Smooth muscle cell (in vitro differentiated cells): ENCODE data around the gene DHCR24. TPM values are rescaled to one million over a fixed set of nuclear protein-coding genes. Genes with fewer than 3 reads are reported as not detected.

Experiments
- DNase-seq: peaks from one replicate; lab custom pipeline; 2025; ENCODE audit not compliant: unreplicated experiment; lab: John Stamatoyannopoulos, UW
- H2AFZ ChIP-seq: fragments of 200-600 bp; sonication (generic); 2 replicates; pipeline ENCODE4 v1.6.0; 2016; ENCODE audit warnings: antibody characterized with exemption, low read depth, mild to moderate bottlenecking
- H3F3A ChIP-seq: fragments of 200-600 bp; sonication (generic); 2 replicates; pipeline ENCODE4 v1.6.0; 2017; ENCODE audit warnings: antibody characterized with exemption, low read depth
- H3K27ac ChIP-seq: fragments of 200-600 bp; sonication (generic); 2 replicates; pipeline ENCODE4 v1.5.1; 2016; ENCODE audit warnings: low read depth, mild to moderate bottlenecking
- H3K27me3 ChIP-seq: fragments of 200-600 bp; sonication (generic); 2 replicates; pipeline ENCODE4 v1.6.1; 2016; ENCODE audit warnings: low read depth, mild to moderate bottlenecking
- H3K36me3 ChIP-seq: fragments of 200-600 bp; sonication (generic); 2 replicates; pipeline ENCODE4 v1.5.1; 2016; ENCODE audit warnings: low read depth
- H3K4me1 ChIP-seq: fragments of 200-600 bp; sonication (generic); 2 replicates; pipeline ENCODE4 v1.5.1; 2016; ENCODE audit warnings: low read depth
- H3K4me2 ChIP-seq: fragments of 200-600 bp; sonication (generic); 2 replicates; pipeline ENCODE4 v1.6.0; 2016; ENCODE audit warnings: mild to moderate bottlenecking
- H3K4me3 ChIP-seq: fragments of 200-600 bp; sonication (generic); 2 replicates; pipeline ENCODE4 v1.5.1; 2016; ENCODE audit warnings: mild to moderate bottlenecking
- H3K79me2 ChIP-seq: fragments of 200-600 bp; sonication (generic); 2 replicates; pipeline ENCODE4 v1.6.0; 2016; ENCODE audit warnings: low read depth, mild to moderate bottlenecking
- H3K9ac ChIP-seq: fragments of 200-600 bp; sonication (generic); 2 replicates; pipeline ENCODE4 v1.6.0; 2016; ENCODE audit warnings: low read depth
- H3K9me3 ChIP-seq: fragments of 200-600 bp; sonication (generic); replicated peaks from 2 replicates; pipeline ENCODE4 v1.5.1; 2016; ENCODE audit warnings: low read depth
- H4K20me1 ChIP-seq: fragments of 200-600 bp; sonication (generic); 2 replicates; pipeline ENCODE4 v1.6.0; 2016; ENCODE audit warnings: low read depth
- CTCF ChIP-seq: fragments of 200-600 bp; sonication (generic); IDR thresholded peaks from 2 replicates; pipeline ENCODE4 v1.5.1; 2017; ENCODE audit warnings: borderline replicate concordance, mild to moderate bottlenecking, antibody characterized with exemption; ENCODE audit not compliant: insufficient read depth, poor library complexity, severe bottlenecking
- WGBS: methylation state at CpG from one replicate; pipeline ENCODE4 v1.1.7; 2016; ENCODE audit warnings: low lambda C conversion rate; 5-methylcytosine and 5-hydroxymethylcytosine counted together
- polyA plus RNA-seq: library from polyadenylated mRNA; unstranded; fragments of >200 nt; fragmentation: Nextera tagmentation; extraction: Ambion mirVana; gene quantifications from 2 replicates; pipeline ENCODE4 v1.2.1, GENCODE V29; 2016
- total RNA-seq: library from RNA; depleted of rRNA; stranded (reverse); fragments of >200 nt; gene quantifications from 2 replicates; pipeline ENCODE4 v1.2.3, GENCODE V29; 2014

DHCR24 gene
- total and polyA plus RNA-seq, 2 experiments from 2014 or later: 47.2 to 64.2 TPM

GRCh38 chr1:54876814-54877213 is 10.2 kb downstream of the DHCR24 start:
- H3K4me3 ChIP-seq: no peak overlapping the region
- H3K36me3 ChIP-seq: peaks cover 10% of the 10 kb centered on the region
- H3F3A ChIP-seq: no peaks in the 10 kb centered on the region
- H3K79me2 ChIP-seq: peaks cover 33% of the 10 kb centered on the region
- no peak overlapping the region for H3K4me2 ChIP-seq
- no peaks in the 10 kb centered on the region for H3K4me1 ChIP-seq
- no peak for DNase-seq
- peaks cover 20% of the 10 kb centered on the region for H4K20me1 ChIP-seq
- H3K9me3 ChIP-seq: no peaks in the 10 kb centered on the region
- 92% methylated on average over 5 of the region's 5 CpGs for WGBS
- no peaks in the 10 kb centered on the region for H3K27me3 ChIP-seq
- no peak overlapping the region for H3K9ac ChIP-seq
- TF ChIP-seq CTCF: no peak
- no peak overlapping the region for H3K27ac ChIP-seq
- no peak overlapping the region for H2AFZ ChIP-seq

- Histone ChIP-seq H3K4me2 (no peak overlapping the region), H3K4me3 (no peak overlapping the region), H3K9ac (no peak overlapping the region), H3K27ac (no peak overlapping the region), H3K27me3 (no peaks in the 10 kb centered on the region), H3F3A (no peaks in the 10 kb centered on the region), H3K9me3 (no peaks in the 10 kb centered on the region), H2AFZ (no peak overlapping the region), H3K79me2 (peaks cover 15% of the 10 kb centered on the region), H3K36me3 (peaks cover 8% of the 10 kb centered on the region), H4K20me1 (peaks cover 20% of the 10 kb centered on the region), H3K4me1 (no peaks in the 10 kb centered on the region)
- no peak for TF ChIP-seq CTCF
- DNase-seq: no peak
- 91% methylated on average over 5 of the region's 5 CpGs for WGBS
Measured at GRCh38 chr1:54875000-54875399, 12.0 kb downstream of the DHCR24 start.

GRCh38 chr1:54874079-54874830 is 12.7 kb downstream of the DHCR24 start:
- Histone ChIP-seq H3K9me3 (no peaks in the 10 kb centered on the region), H3K27me3 (no peaks in the 10 kb centered on the region), H3F3A (no peaks in the 10 kb centered on the region), H3K4me2 (no peak overlapping the region), H3K79me2 (peaks cover 8% of the 10 kb centered on the region), H3K36me3 (peaks cover 8% of the 10 kb centered on the region), H3K9ac (no peak overlapping the region), H2AFZ (no peak overlapping the region), H3K4me1 (no peaks in the 10 kb centered on the region), H3K27ac (no peak overlapping the region), H3K4me3 (no peak overlapping the region), H4K20me1 (peaks cover 21% of the 10 kb centered on the region)
- no peak for TF ChIP-seq CTCF
- no peak for DNase-seq
- 87% methylated on average over 3 of the region's 3 CpGs for WGBS

GRCh38 chr1:54872036-54872331 is 15.0 kb downstream of the DHCR24 start:
- Histone ChIP-seq H3K27me3 (no peaks in the 10 kb centered on the region), H3K79me2 (no peaks in the 10 kb centered on the region), H2AFZ (no peak overlapping the region), H3K4me1 (no peaks in the 10 kb centered on the region), H3K4me3 (no peak overlapping the region), H3K36me3 (peaks cover 12% of the 10 kb centered on the region), H3K27ac (no peak overlapping the region), H3K4me2 (no peak overlapping the region), H4K20me1 (peaks cover 14% of the 10 kb centered on the region), H3F3A (no peaks in the 10 kb centered on the region), H3K9me3 (no peaks in the 10 kb centered on the region), H3K9ac (no peak overlapping the region)
- DNase-seq: no peak
- WGBS: 95% methylated on average over 5 of the region's 5 CpGs
- no peak for TF ChIP-seq CTCF
